GM12878 (cell line): Measurements from ENCODE around the gene TOPBP1. TPM values are rescaled to one million over a fixed set of nuclear protein-coding genes. Genes with fewer than 3 reads are reported as not detected.

Source experiments
- ATAC-seq: fragments of 200-7000 bp; cut with Tn5 transposase; 3 replicates; pipeline ENCODE4 v1.9.1; 2020; ENCODE audit warnings: mild to moderate bottlenecking, moderate library complexity
- BruUV-seq: library from RNA; stranded (reverse); fragments of 400-500 nt; replicated peaks from 2 replicates; lab custom pipeline; 2021; lab: Mats Ljungman, UMichigan
- CTCF ChIA-PET: fragments of 300-600 bp; sonication (Branson Sonifier 250); formaldehyde crosslinking; extraction: SDS; loops from one replicate; lab custom pipeline; 2021; ENCODE audit warnings: inconsistent platforms; lab: Yijun Ruan, JAX
- POLR2A ChIA-PET: fragments of 350-600 bp; formaldehyde crosslinking; extraction: SDS; loops from one replicate; lab custom pipeline; 2021; ENCODE audit warnings: inconsistent platforms; lab: Charles Lee
- RAD21 ChIA-PET: fragments of 300-600 bp; sonication (Branson Sonifier 250); formaldehyde crosslinking; loops from one replicate; lab custom pipeline; 2023; ENCODE audit warnings: antibody characterized with exemption; ENCODE audit not compliant: unreplicated experiment; lab: Charles Lee
- SMC1A ChIA-PET: fragments of 300-600 bp; sonication (Branson Sonifier 250); formaldehyde crosslinking; loops from one replicate; lab custom pipeline; 2023; ENCODE audit not compliant: unreplicated experiment, uncharacterized antibody; lab: Charles Lee
- DNase-seq: peaks from one replicate; pipeline ENCODE4 v3.0.0-alpha.2; 2011; ENCODE audit warnings: low read depth, low spot score
- FAIRE-seq: peaks from 3 replicates; lab custom pipeline; 2011; peaks lifted over from hg19 to GRCh38; lab: Jason Lieb, UNC
- H2AFZ ChIP-seq: 2 replicates; pipeline ENCODE4 v1.6.0; 2011; ENCODE audit warnings: low read depth, low read length, control low read depth; ENCODE audit not compliant: control insufficient read depth
- H3K27ac ChIP-seq: 2 replicates; pipeline ENCODE4 v1.5.1; 2011; ENCODE audit warnings: control low read depth; ENCODE audit not compliant: control insufficient read depth, insufficient read depth
- H3K27me3 ChIP-seq, 2 experiments: replicated peaks in 1 of 2; 2 replicates each; pipeline versions ENCODE4 v1.6.0 to v1.6.1; 2011; ENCODE audit warnings: low read length in 1 of 2; ENCODE audit not compliant: control insufficient read depth in 2 of 2, insufficient read depth in 2 of 2
- H3K36me3 ChIP-seq, 2 experiments: 2 replicates each; pipeline ENCODE4 v1.5.1; 2011; ENCODE audit warnings: low read length in 1 of 2; ENCODE audit not compliant: control insufficient read depth in 2 of 2, insufficient read depth in 2 of 2
- H3K4me1 ChIP-seq: 2 replicates; pipeline ENCODE4 v1.6.1; 2011; ENCODE audit warnings: mild to moderate bottlenecking, low read length, moderate library complexity, mixed read lengths; ENCODE audit not compliant: control insufficient read depth, insufficient read depth
- H3K4me2 ChIP-seq: 2 replicates; pipeline ENCODE4 v1.6.0; 2011; ENCODE audit warnings: control low read depth; ENCODE audit not compliant: control insufficient read depth, insufficient read depth
- H3K4me3 ChIP-seq: fragments of 200-600 bp; sonication (generic); 2 replicates; pipeline ENCODE4 v1.5.1; 2016
- H3K79me2 ChIP-seq: 2 replicates; pipeline ENCODE4 v1.6.0; 2011; ENCODE audit warnings: low read length; ENCODE audit not compliant: control insufficient read depth, insufficient read depth
- H3K9ac ChIP-seq: 2 replicates; pipeline ENCODE4 v1.8.0; 2011; ENCODE audit warnings: low read length, control low read depth, mixed read lengths; ENCODE audit not compliant: control insufficient read depth, insufficient read depth
- H3K9me3 ChIP-seq: replicated peaks from 3 replicates; pipeline ENCODE4 v1.5.1; 2011; ENCODE audit warnings: mild to moderate bottlenecking, low read length; ENCODE audit not compliant: control insufficient read depth, insufficient read depth
- H4K20me1 ChIP-seq: 2 replicates; pipeline ENCODE4 v1.6.0; 2011; ENCODE audit not compliant: control insufficient read depth, insufficient read depth
- BACH1 ChIP-seq: fragments of 450-650 bp; IDR thresholded peaks from 2 replicates; pipeline ENCODE4 v1.6.1; 2017; ENCODE audit warnings: mild to moderate bottlenecking, borderline replicate concordance
- EGR1 ChIP-seq, 2 experiments: IDR thresholded peaks; 1 replicate in 1 of 2; 2 replicates in 1 of 2; pipeline ENCODE4 v1.6.1; 2011 to 2012; ENCODE audit warnings: low read depth in 2 of 2, low read length in 2 of 2, borderline replicate concordance in 1 of 2, mild to moderate bottlenecking in 1 of 2, moderate library complexity in 1 of 2
- EZH2 ChIP-seq: IDR thresholded peaks from 2 replicates; pipeline ENCODE4 v1.6.1; 2012; ENCODE audit warnings: low read depth, mild to moderate bottlenecking, control low read depth, inconsistent platforms, low read length, borderline replicate concordance; ENCODE audit not compliant: control insufficient read depth
- HCFC1 ChIP-seq: fragments of 150-350 bp; IDR thresholded peaks from 2 replicates; pipeline ENCODE4 v1.6.1; 2014; ENCODE audit warnings: low read length
- IKZF2 ChIP-seq, 2 experiments: fragments of 450-650 bp; IDR thresholded peaks; 2 replicates each; pipeline ENCODE4 v1.6.1; 2017; ENCODE audit warnings: mild to moderate bottlenecking in 2 of 2, moderate library complexity in 2 of 2
- MYB ChIP-seq: fragments of 150-350 bp; IDR thresholded peaks from 2 replicates; pipeline ENCODE4 v1.6.1; 2014; ENCODE audit warnings: mild to moderate bottlenecking, low read depth, low read length, borderline replicate concordance
- NBN ChIP-seq: fragments of 450-650 bp; IDR thresholded peaks from 2 replicates; pipeline ENCODE4 v1.6.1; 2016
- STAT1 ChIP-seq: fragments of 450-650 bp; conservative IDR thresholded peaks from 2 replicates; pipeline ENCODE4 v1.6.1; 2014; ENCODE audit warnings: antibody characterized with exemption, mild to moderate bottlenecking
- WGBS: methylation state at CpG from one replicate; pipeline ENCODE4 v1.1.6; 2016; ENCODE audit warnings: low lambda C conversion rate; ENCODE audit not compliant: insufficient replicate concordance, insufficient coverage; ENCODE audit errors: missing lambda C conversion rate; 5-methylcytosine and 5-hydroxymethylcytosine counted together
- in situ Hi-C: fragments of 300-500 bp; cut with MboI; formaldehyde crosslinking; loops from 9 replicates; pipeline ENCODE4 v1.14.3; 2018; ENCODE audit warnings: mixed read lengths
- intact Hi-C: fragments of 100-400 bp; cut with micrococcal nuclease; formaldehyde crosslinking; loops from one replicate; pipeline ENCODE4 v1.14.2; 2022; ENCODE audit not compliant: unreplicated experiment
- polyA plus RNA-seq, 11 experiments: library from polyadenylated mRNA; depleted of rRNA in 4 of 11; unstranded in 6 of 11; stranded (reverse) in 5 of 11; fragments of >200 nt; fragmentation: Nextera tagmentation in 4 of 11; fragmentation: Illumina TruSeq in 1 of 11; extraction: Ambion mirVana in 4 of 11; extraction: Trizol in 1 of 11; gene quantifications; 1 replicate in 1 of 11; 2 replicates in 10 of 11; pipeline versions ENCODE4 v1.2.1 to v1.2.3, GENCODE V29; 2011 to 2016; ENCODE audit warnings: inconsistent platforms in 2 of 11, missing spikeins in 2 of 11, low read depth in 1 of 11
- total RNA-seq, 4 experiments: library from RNA; depleted of rRNA in 3 of 4; stranded (reverse); fragments of >200 nt in 3 of 4; fragmentation: Illumina TruSeq in 1 of 4; extraction: Trizol in 1 of 4; gene quantifications; 2 replicates each; pipeline versions ENCODE4 v1.2.1 to v1.2.3, GENCODE V29; 2013 to 2021

The TOPBP1 gene
- total and polyA plus RNA-seq, 10 of the 15 experiments (the other 5 are each of a cell fraction or from before 2014, with no cell fraction given) = 18.3 to 99.3 (median 61.5) TPM

DNA sequence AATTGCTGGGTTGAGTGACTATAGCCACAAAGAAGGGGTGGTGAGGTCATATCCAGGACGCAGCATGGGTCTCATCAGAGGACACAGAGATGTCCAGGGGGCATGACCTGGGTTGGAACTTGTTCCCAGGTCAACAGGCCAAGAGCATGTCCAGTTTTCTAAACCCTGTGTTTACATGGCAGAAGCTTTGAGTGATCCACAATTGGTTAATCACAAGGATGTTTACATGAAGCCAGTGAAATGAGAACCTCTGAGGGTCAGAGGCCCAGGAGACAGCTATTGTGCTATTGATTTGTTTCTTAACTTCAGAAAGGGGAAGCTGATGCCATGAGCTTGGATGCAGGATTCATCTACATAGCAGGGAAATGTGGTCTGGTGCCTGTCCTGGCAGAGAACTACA, 42.2 kb upstream of the TOPBP1 start:
- BruUV-seq = no TSS peak
- Histone ChIP-seq H4K20me1 (no peaks in the 10 kb centered on the region), H3K79me2 (no peaks in the 10 kb centered on the region), H3K4me3 (no peak overlapping the region), H3K27ac (no peak overlapping the region), H3K4me2 (no peak overlapping the region), H3K36me3 (no peaks in the 10 kb centered on the region), H2AFZ (no peak overlapping the region), H3K9me3 (no peaks in the 10 kb centered on the region), H3K9ac (no peak overlapping the region), H3K27me3 (peaks cover 0 to 2% of the 10 kb centered on the region in 2 experiments; a peak in 2 of 4 replicates), H3K4me1 (no peaks in the 10 kb centered on the region)
- DNase-seq (no peak), FAIRE-seq (no peak), ATAC-seq (no peak)
- POLR2A ChIA-PET = no interaction called here
- 0% methylated on average over 1 of the region's 1 CpG for WGBS
- RAD21 ChIA-PET = no interaction called here
- SMC1A ChIA-PET = no interaction called here
- TF ChIP-seq MYB = no peak
- no peak for TF ChIP-seq EZH2
- TF ChIP-seq HCFC1 = no peak
- no peak for TF ChIP-seq IKZF2 (IDR thresholded peaks at IDR 0.05)
- no peak for TF ChIP-seq EGR1 (IDR thresholded peaks at IDR 0.05; ENCODE audit: borderline replicate concordance in 1 of 2, low read depth in 2 of 2, low read length in 2 of 2)
- no peak for TF ChIP-seq BACH1
- no peak for TF ChIP-seq STAT1
- TF ChIP-seq NBN = no peak
- intact Hi-C loops = no loop called here
- in situ Hi-C loops = no loop called here
- CTCF ChIA-PET = no interaction called here
